Adrenal gland (tissue), 5 donors: ENCODE measurements around the gene MINDY3.

Experiments
- POLR2A ChIP-seq, 2 donors: fragments of 450-650 bp; IDR thresholded peaks; one replicate each; pipeline ENCODE4 v1.6.1; 2017; ENCODE audit warnings: antibody characterized with exemption in 2 of 2, mild to moderate bottlenecking in 2 of 2, moderate library complexity in 1 of 2
- TF ChIP-seq, protein P1 (sequence below), 6 experiments: fragments of 450-650 bp in 4 of 6; fragments of 200-600 bp in 2 of 6; sonication (generic) in 1 of 6; IDR thresholded peaks; 1 replicate in 5 of 6; 2 replicates in 1 of 6; pipeline versions ENCODE4 v1.5.1 to v1.8.0; 2016 to 2021; ENCODE audit warnings: antibody characterized with exemption in 6 of 6, mild to moderate bottlenecking in 2 of 6, moderate library complexity in 1 of 6
- donor health status: DM: no; HTN: no; CAD: no.

DNA sequence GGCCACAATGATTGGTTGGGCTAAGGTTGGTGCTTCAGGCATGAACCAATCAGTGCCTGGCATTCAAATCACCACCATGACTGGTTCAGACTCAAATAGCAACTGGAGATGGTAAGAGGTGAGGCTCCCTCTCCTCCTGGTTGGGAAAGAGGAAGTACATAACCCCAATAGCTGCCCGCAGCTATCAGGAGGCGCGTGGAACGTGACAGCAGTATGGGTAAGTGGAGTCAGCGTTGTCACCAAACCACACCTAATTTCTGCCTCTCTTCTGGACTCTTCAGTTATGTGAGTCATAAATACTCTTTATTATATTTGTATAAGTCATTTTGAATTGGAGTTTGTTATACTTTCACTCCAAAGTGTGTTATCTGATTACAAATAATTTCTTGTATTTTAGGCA is 122.7 kb downstream of the MINDY3 start:
- TF ChIP-seq, protein P1, sequence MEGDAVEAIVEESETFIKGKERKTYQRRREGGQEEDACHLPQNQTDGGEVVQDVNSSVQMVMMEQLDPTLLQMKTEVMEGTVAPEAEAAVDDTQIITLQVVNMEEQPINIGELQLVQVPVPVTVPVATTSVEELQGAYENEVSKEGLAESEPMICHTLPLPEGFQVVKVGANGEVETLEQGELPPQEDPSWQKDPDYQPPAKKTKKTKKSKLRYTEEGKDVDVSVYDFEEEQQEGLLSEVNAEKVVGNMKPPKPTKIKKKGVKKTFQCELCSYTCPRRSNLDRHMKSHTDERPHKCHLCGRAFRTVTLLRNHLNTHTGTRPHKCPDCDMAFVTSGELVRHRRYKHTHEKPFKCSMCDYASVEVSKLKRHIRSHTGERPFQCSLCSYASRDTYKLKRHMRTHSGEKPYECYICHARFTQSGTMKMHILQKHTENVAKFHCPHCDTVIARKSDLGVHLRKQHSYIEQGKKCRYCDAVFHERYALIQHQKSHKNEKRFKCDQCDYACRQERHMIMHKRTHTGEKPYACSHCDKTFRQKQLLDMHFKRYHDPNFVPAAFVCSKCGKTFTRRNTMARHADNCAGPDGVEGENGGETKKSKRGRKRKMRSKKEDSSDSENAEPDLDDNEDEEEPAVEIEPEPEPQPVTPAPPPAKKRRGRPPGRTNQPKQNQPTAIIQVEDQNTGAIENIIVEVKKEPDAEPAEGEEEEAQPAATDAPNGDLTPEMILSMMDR (IDR thresholded peaks at IDR 0.05) = no peak
- no peak for TF ChIP-seq POLR2A (IDR thresholded peaks at IDR 0.05)
